Activated CD4-positive, alpha-beta T cell treated with anti-CD3 and anti-CD28 coated beads, Interleukin-2, amount 50 U/mL, for 16 hours (primary cell): ENCODE measurements around the gene PDE11A.
A peak's percentile ranks its signal among the peaks of the same experiment; 100 is the strongest.
"Not testable (repeated sequence)": the region's sequence is repeated elsewhere in the genome, so short reads cannot be mapped to it uniquely, and the experiment has no call there.

ENCODE experiments used
- DNase-seq: peaks from one replicate; pipeline ENCODE4 v3.0.0-alpha.2; 2020

The PDE11A gene

GRCh38 chr2:178072383-178073301, at the start of gene PDE11A:
PDE11A (minus strand) TSS chr2:178072777; CDS start chr2:178072437, 340 bp downstream.
- DNase-seq = peak; percentile 55

GRCh38 chr2:178119179-178119922, 46.8 kb upstream of the PDE11A start:
- DNase-seq = no peak

GRCh38 chr2:178117725-178118124, 45.1 kb upstream of the PDE11A start:
- DNase-seq = no peak

GRCh38 chr2:178115271-178115670, 42.7 kb upstream of the PDE11A start:
- DNase-seq = no peak

GRCh38 chr2:178114462-178114861, 41.9 kb upstream of the PDE11A start:
- DNase-seq = no peak

- DNase-seq = peak; percentile 91
Measured at GRCh38 chr2:178112202-178113152, 39.9 kb upstream of the PDE11A start, which contains the start of gene RBM45. RBM45 (plus strand) TSS chr2:178112437; CDS start chr2:178112547, 110 bp downstream.

GRCh38 chr2:178111743-178112142, 39.2 kb upstream of the PDE11A start:
- no peak for DNase-seq

GRCh38 chr2:178110681-178111080, 38.1 kb upstream of the PDE11A start:
- no peak for DNase-seq

- peak; percentile 54 for DNase-seq
Measured at GRCh38 chr2:178109813-178110212, 37.2 kb upstream of the PDE11A start.

GRCh38 chr2:178108176-178108575, 35.6 kb upstream of the PDE11A start:
- DNase-seq = no peak

- DNase-seq = no peak
Measured at GRCh38 chr2:178106053-178106452, 33.5 kb upstream of the PDE11A start.

- DNase-seq = no peak
Measured at GRCh38 chr2:178105566-178105965, 33.0 kb upstream of the PDE11A start.

GRCh38 chr2:178101321-178102079, 28.9 kb upstream of the PDE11A start:
- no peak for DNase-seq

- DNase-seq = no peak
Measured at GRCh38 chr2:178093471-178093870, 20.9 kb upstream of the PDE11A start.

- DNase-seq = no peak
Measured at GRCh38 chr2:178088774-178089270, 16.2 kb upstream of the PDE11A start.

- no peak for DNase-seq
Measured at GRCh38 chr2:178084273-178084672, 11.7 kb upstream of the PDE11A start.

GRCh38 chr2:178082408-178083045, 9.9 kb upstream of the PDE11A start:
- DNase-seq = no peak

GRCh38 chr2:178079279-178079678, 6.7 kb upstream of the PDE11A start:
- DNase-seq = not testable (repeated sequence)

GRCh38 chr2:178076130-178076529, 3.6 kb upstream of the PDE11A start:
- no peak for DNase-seq

GRCh38 chr2:178075006-178075326, 2.4 kb upstream of the PDE11A start:
- DNase-seq = no peak
